K562 (cell line): ENCODE data around the gene RAI14. TPM values are rescaled to one million over a fixed set of nuclear protein-coding genes. Genes with fewer than 3 reads are reported as not detected.
A peak's percentile ranks its signal among the peaks of the same experiment; 100 is the strongest.

ENCODE experiments used
- ATAC-seq: fragments of 200-7000 bp; cut with Tn5 transposase; 3 replicates; pipeline ENCODE4 v1.9.1; 2020; ENCODE audit warnings: moderate library complexity
- BruUV-seq: library from RNA; stranded (reverse); fragments of 400-500 nt; replicated peaks from 2 replicates; lab custom pipeline; 2021; lab: Mats Ljungman, UMichigan
- CTCF ChIA-PET: fragments of 300-600 bp; formaldehyde crosslinking; extraction: SDS; loops from one replicate; lab custom pipeline; 2021; ENCODE audit warnings: low intra/inter-chr PET ratio; lab: Yijun Ruan, JAX
- POLR2A ChIA-PET: fragments of 300-600, 350-650 bp; sonication (Branson Sonifier 250); formaldehyde crosslinking; extraction: SDS; loops from one replicate; lab custom pipeline; 2021; ENCODE audit warnings: antibody characterized with exemption, inconsistent platforms; lab: Yijun Ruan, JAX
- DNase-seq, 4 experiments: peaks; one replicate each; pipeline versions ENCODE4 v3.0.0 to v3.0.0-alpha.2; 2011 to 2018; ENCODE audit warnings: low spot score in 3 of 4, mixed read lengths in 3 of 4; ENCODE audit errors: extremely low read depth in 1 of 4
- FAIRE-seq: peaks from 2 replicates; lab custom pipeline; 2011; peaks lifted over from hg19 to GRCh38; lab: Jason Lieb, UNC
- H2AFZ ChIP-seq: 2 replicates; pipeline ENCODE4 v1.6.0; 2011; ENCODE audit warnings: low read depth, low read length, control low read depth, inconsistent platforms
- H3K27ac ChIP-seq: fragments of 200-600 bp; 3 replicates; pipeline ENCODE4 v1.8.0; 2011; ENCODE audit warnings: low read depth, mild to moderate bottlenecking, control low read depth, inconsistent platforms, low read length, moderate library complexity, mixed read lengths; ENCODE audit errors: extremely low read depth
- H3K27me3 ChIP-seq, 2 experiments: fragments of 300-600 bp in 1 of 2; 2 replicates in 1 of 2; 3 replicates in 1 of 2; pipeline versions ENCODE4 v1.6.0 to v1.8.0; 2011; ENCODE audit warnings: inconsistent platforms in 2 of 2, low read length in 2 of 2, mild to moderate bottlenecking in 1 of 2, mixed read lengths in 1 of 2, moderate library complexity in 1 of 2; ENCODE audit not compliant: control insufficient read depth in 2 of 2, insufficient read depth in 2 of 2
- H3K36me3 ChIP-seq: fragments of 300-600 bp; 3 replicates; pipeline ENCODE4 v1.8.0; 2011; ENCODE audit warnings: mild to moderate bottlenecking, low read length, inconsistent platforms; ENCODE audit not compliant: control insufficient read depth, insufficient read depth
- H3K4me1 ChIP-seq, 2 experiments: fragments of 200-600 bp in 1 of 2; replicated peaks in 1 of 2; 2 replicates in 1 of 2; 3 replicates in 1 of 2; pipeline versions ENCODE4 v1.5.1 to v1.8.0; 2011; ENCODE audit warnings: inconsistent platforms in 2 of 2, low read length in 2 of 2, mild to moderate bottlenecking in 1 of 2, mixed read lengths in 1 of 2, moderate library complexity in 1 of 2; ENCODE audit not compliant: control insufficient read depth in 2 of 2, insufficient read depth in 2 of 2
- H3K4me2 ChIP-seq: 2 replicates; pipeline ENCODE4 v1.6.1; 2011; ENCODE audit warnings: low read length, control low read depth, inconsistent platforms, mixed read lengths; ENCODE audit not compliant: insufficient read depth
- H3K4me3 ChIP-seq: fragments of 200-600 bp; sonication (generic), shearing (Covaris generic); 2 replicates; pipeline ENCODE4 v1.5.1; 2016; ENCODE audit warnings: control low read depth, inconsistent platforms
- H3K79me2 ChIP-seq: fragments of 200-600 bp; 3 replicates; pipeline ENCODE4 v1.8.0; 2011; ENCODE audit warnings: low read length, inconsistent platforms; ENCODE audit not compliant: control insufficient read depth, insufficient read depth
- H3K9ac ChIP-seq, 2 experiments: 2 replicates each; pipeline versions ENCODE4 v1.6.0 to v1.6.1; 2011; ENCODE audit warnings: low read depth in 2 of 2, low read length in 2 of 2, control low read depth in 1 of 2, inconsistent platforms in 1 of 2, mild to moderate bottlenecking in 1 of 2, mixed read lengths in 1 of 2; ENCODE audit not compliant: insufficient read depth in 1 of 2
- H3K9me1 ChIP-seq: one replicate; pipeline ENCODE4 v1.6.0; 2011; ENCODE audit warnings: inconsistent platforms, mild to moderate bottlenecking, low read length, moderate library complexity; ENCODE audit not compliant: control insufficient read depth, insufficient read depth
- H3K9me3 ChIP-seq: replicated peaks from 2 replicates; pipeline ENCODE4 v1.5.1; 2011; ENCODE audit warnings: low read depth, low read length, inconsistent platforms; ENCODE audit not compliant: control insufficient read depth, insufficient read depth
- H4K20me1 ChIP-seq: replicated peaks from 2 replicates; pipeline ENCODE4 v1.6.1; 2011; ENCODE audit warnings: low read length, inconsistent platforms, mixed read lengths; ENCODE audit not compliant: control insufficient read depth, insufficient read depth
- ESRRB ChIP-seq: fragments of 250-450 bp; sonication (Bioruptor Pico); IDR thresholded peaks from 2 replicates; pipeline ENCODE4 v1.5.0; 2020; ENCODE audit warnings: mild to moderate bottlenecking, moderate library complexity, borderline replicate concordance
- HNRNPH1 ChIP-seq: fragments of 200-400 bp; formaldehyde crosslinking; optimal IDR thresholded peaks from 2 replicates; pipeline ENCODE3; 2017; ENCODE audit warnings: low read depth, mild to moderate bottlenecking, low read length, moderate library complexity
- HNRNPLL ChIP-seq: fragments of 200-400 bp; formaldehyde crosslinking; IDR thresholded peaks from 2 replicates; pipeline ENCODE4 v1.6.1; 2017; ENCODE audit warnings: low read length, low read depth, mild to moderate bottlenecking; ENCODE audit not compliant: poor library complexity, severe bottlenecking
- IRF1 ChIP-seq: sonication (generic); formaldehyde crosslinking; IDR thresholded peaks from 2 replicates; pipeline ENCODE4 v1.8.0; 2022; ENCODE audit warnings: missing genetic modification reagents, mild to moderate bottlenecking, borderline replicate concordance
- TCF3 ChIP-seq: sonication (generic); formaldehyde crosslinking; IDR thresholded peaks from 2 replicates; pipeline ENCODE4 v1.4.0; 2020; ENCODE audit warnings: mild to moderate bottlenecking, missing genetic modification reagents
- TOE1 ChIP-seq, 2 experiments: fragments of 450-650 bp in 1 of 2; sonication (generic) in 1 of 2; formaldehyde crosslinking in 1 of 2; IDR thresholded peaks; 2 replicates each; pipeline versions ENCODE4 v1.7.1 to v1.8.0; 2016 to 2022; ENCODE audit warnings: borderline replicate concordance in 2 of 2, mild to moderate bottlenecking in 2 of 2, antibody characterized with exemption in 1 of 2, inconsistent platforms in 1 of 2, low read depth in 1 of 2, missing genetic modification reagents in 1 of 2, moderate library complexity in 1 of 2
- ZFPM2 ChIP-seq: fragments of 250-450 bp; sonication (Bioruptor Pico); IDR thresholded peaks from 2 replicates; pipeline ENCODE4 v1.5.1; 2022; ENCODE audit warnings: mild to moderate bottlenecking
- ZNF12 ChIP-seq: sonication (generic); formaldehyde crosslinking; IDR thresholded peaks from 2 replicates; pipeline ENCODE4 v1.4.0; 2020; ENCODE audit warnings: mild to moderate bottlenecking, missing genetic modification reagents
- ZNF24 ChIP-seq: fragments of 450-650 bp; IDR thresholded peaks from 2 replicates; pipeline ENCODE4 v1.6.1; 2016
- ZNF717 ChIP-seq: fragments of 250-450 bp; sonication (Bioruptor Pico); IDR thresholded peaks from 2 replicates; pipeline ENCODE4 v1.5.0; 2021
- ZNF79 ChIP-seq: fragments of 250-450 bp; sonication (Bioruptor Pico); IDR thresholded peaks from 2 replicates; pipeline ENCODE4 v1.4.0; 2020; ENCODE audit warnings: low read depth, mild to moderate bottlenecking, moderate library complexity
- WGBS: fragments of 100-300 bp; shearing (Covaris generic); methylation state at CpG from one replicate; pipeline ENCODE4 v1.1.6; 2016; ENCODE audit warnings: low coverage, mixed read lengths; ENCODE audit not compliant: insufficient coverage; ENCODE audit errors: missing lambda C conversion rate; 5-methylcytosine and 5-hydroxymethylcytosine counted together
- in situ Hi-C: fragments of 300-500 bp; cut with MboI; formaldehyde crosslinking; loops from 4 replicates; pipeline ENCODE4 v1.15.0; 2018; ENCODE audit warnings: inconsistent platforms, mixed read lengths
- intact Hi-C: fragments of 100-400 bp; cut with micrococcal nuclease; formaldehyde crosslinking; loops from 2 replicates; pipeline ENCODE4 v1.14.2; 2022
- polyA plus RNA-seq, 8 experiments: library from polyadenylated mRNA; depleted of rRNA in 4 of 8; stranded (reverse) in 5 of 8; unstranded in 3 of 8; fragments of >200 nt; fragmentation: Nextera tagmentation in 2 of 8; fragmentation: Illumina TruSeq in 1 of 8; extraction: Ambion mirVana in 2 of 8; extraction: Trizol in 1 of 8; gene quantifications; 2 replicates each; pipeline versions ENCODE4 v1.2.1 to v1.2.3, GENCODE V29; 2011 to 2014; ENCODE audit warnings: inconsistent platforms in 1 of 8, missing spikeins in 1 of 8
- total RNA-seq, 7 experiments: library from RNA; depleted of rRNA in 6 of 7; stranded (reverse); fragments of >200 nt in 6 of 7; fragmentation: Illumina TruSeq in 2 of 7; extraction: Trizol in 2 of 7; gene quantifications; 2 replicates each; pipeline versions ENCODE4 v1.2.1 to v1.2.3, GENCODE V29; 2011 to 2021; ENCODE audit warnings: low replicate concordance in 1 of 7

The RAI14 gene
- total and polyA plus RNA-seq, 9 of the 15 experiments (the other 6 are each of a cell fraction or from before 2014, with no cell fraction given): 11.3 to 82.5 (median 34.8) TPM

- no peak for TF ChIP-seq HNRNPH1
- TF ChIP-seq, all 486 proteins: peak for 2
These were observed 56.4 kb downstream of the RAI14 start (continued) for GRCh38 chr5:34712565-34712964.

- no peak overlapping the region for H3K27ac ChIP-seq
- H3K4me1 ChIP-seq: peaks cover 5 to 7% of the 10 kb centered on the region in 2 experiments; a peak in 2 of 5 replicates
- ChIA-PET CTCF (no interaction called here), POLR2A (interaction anchor here (0.7 kb wide), 2 partner anchors 9 to 137 kb away, joined by 3 read pairs; no protein-coding TSS in a partner anchor)
- H3K4me3 ChIP-seq: no peak overlapping the region
- WGBS: 78% methylated on average over 1 of the region's 1 CpG
- no TSS peak for BruUV-seq
- no peak for ATAC-seq
- no peak overlapping the region for H2AFZ ChIP-seq
- H3K79me2 ChIP-seq: no peaks in the 10 kb centered on the region
- intact Hi-C loops (no loop called here), in situ Hi-C loops (no loop called here)
- no peaks in the 10 kb centered on the region for H3K9me3 ChIP-seq
- no peaks in the 10 kb centered on the region for H3K27me3 ChIP-seq
- H4K20me1 ChIP-seq: no peaks in the 10 kb centered on the region
- no peak overlapping the region for H3K9ac ChIP-seq
- no peak for DNase-seq
- TF ChIP-seq HNRNPLL: no peak
- no peak for TF ChIP-seq ZFPM2 (CRISPR knock-in tag)
- peak; percentile 38; the same call in 1 of the 2 replicates for TF ChIP-seq ZNF24
- no peak for FAIRE-seq
- no peak overlapping the region for H3K4me2 ChIP-seq
- peaks cover 2% of the 10 kb centered on the region for H3K9me1 ChIP-seq
- H3K36me3 ChIP-seq: 0 out of 3 replicates have a peak, but pooled peaks cover 2% of the 10 kb centered on the region
These were observed 59.6 kb downstream of the RAI14 start for GRCh38 chr5:34715711-34716110.

GRCh38 chr5:34716986-34717385 is 60.9 kb downstream of the RAI14 start:
- H3K4me3 ChIP-seq: no peak overlapping the region
- 95% methylated on average over 2 of the region's 2 CpGs for WGBS
- POLR2A ChIA-PET: interaction anchor here (1.8 kb wide), 1 partner anchor 16 kb away, joined by 5 read pairs; no protein-coding TSS in a partner anchor

More at GRCh38 chr5:34716986-34717385, 60.9 kb downstream of the RAI14 start:
- Histone ChIP-seq H3K36me3 (0 out of 3 replicates have a peak, but pooled peaks cover 2% of the 10 kb centered on the region), H2AFZ (no peak overlapping the region), H3K9me1 (peaks cover 2% of the 10 kb centered on the region), H3K9me3 (no peaks in the 10 kb centered on the region), H3K27ac (no peak overlapping the region), H3K79me2 (no peaks in the 10 kb centered on the region), H3K9ac (no peak overlapping the region), H3K4me2 (no peak overlapping the region), H3K4me1 (peaks cover 5 to 7% of the 10 kb centered on the region in 2 experiments; a peak in 2 of 5 replicates), H4K20me1 (no peaks in the 10 kb centered on the region), H3K27me3 (no peaks in the 10 kb centered on the region)
- ATAC-seq: no peak
- CTCF ChIA-PET: no interaction called here
- TF ChIP-seq ZNF717 (no peak), ZNF12 (CRISPR knock-in tag) (no peak), ZNF79 (CRISPR knock-in tag) (no peak), ESRRB (CRISPR knock-in tag) (no peak), IRF1 (CRISPR knock-in tag) (no peak), TCF3 (CRISPR knock-in tag) (no peak), TOE1 (IDR thresholded peaks at IDR 0.05; ENCODE audit: borderline replicate concordance) (no peak), TOE1 (CRISPR knock-in tag; IDR thresholded peaks at IDR 0.05; ENCODE audit: borderline replicate concordance, low read depth) (no peak)
- intact Hi-C loops: no loop called here
- in situ Hi-C loops: no loop called here
- FAIRE-seq: no peak
- DNase-seq: no peak
- no TSS peak for BruUV-seq
